Measurements from ENCODE around the gene ZNF462.

The ZNF462 gene

DNA sequence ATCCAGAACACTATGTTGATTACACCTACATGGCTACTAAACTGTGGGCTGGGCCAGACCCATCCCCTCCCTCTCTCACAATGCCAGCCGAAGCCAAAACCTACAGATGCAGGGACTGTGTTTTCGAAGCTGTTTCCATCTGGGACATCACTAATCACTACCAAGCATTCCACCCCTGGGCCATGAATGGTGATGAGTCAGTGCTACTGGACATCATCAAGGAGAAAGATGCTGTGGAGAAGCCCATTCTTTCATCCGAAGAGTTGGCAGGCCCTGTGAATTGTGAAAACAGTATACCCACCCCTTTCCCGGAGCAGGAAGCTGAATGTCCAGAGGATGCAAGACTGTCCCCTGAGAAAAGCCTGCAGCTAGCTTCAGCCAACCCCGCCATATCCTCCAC is 65.0 kb downstream of the ZNF462 start:
- H3K4me1 ChIP-seq (ENCODE audit: control insufficient read depth, insufficient read depth, low read length): no peaks in the 10 kb centered on the region
- H3K27me3 ChIP-seq (ENCODE audit: control insufficient read depth, insufficient read depth, low read length): no peaks in the 10 kb centered on the region
- no peaks in the 10 kb centered on the region for H3K9me3 ChIP-seq (ENCODE audit: control insufficient read depth, insufficient read depth, low read depth, low read length)
- H3K9ac ChIP-seq (ENCODE audit: low read length): no peak overlapping the region
- H3K4me3 ChIP-seq (ENCODE audit: low read depth, low read length): no peak overlapping the region
- no peak overlapping the region for H3K27ac ChIP-seq (ENCODE audit: low read depth, low read length)
- peaks cover 100% of the 10 kb centered on the region for H3K36me3 ChIP-seq (ENCODE audit: control insufficient read depth, insufficient read depth, low read length)

DNA sequence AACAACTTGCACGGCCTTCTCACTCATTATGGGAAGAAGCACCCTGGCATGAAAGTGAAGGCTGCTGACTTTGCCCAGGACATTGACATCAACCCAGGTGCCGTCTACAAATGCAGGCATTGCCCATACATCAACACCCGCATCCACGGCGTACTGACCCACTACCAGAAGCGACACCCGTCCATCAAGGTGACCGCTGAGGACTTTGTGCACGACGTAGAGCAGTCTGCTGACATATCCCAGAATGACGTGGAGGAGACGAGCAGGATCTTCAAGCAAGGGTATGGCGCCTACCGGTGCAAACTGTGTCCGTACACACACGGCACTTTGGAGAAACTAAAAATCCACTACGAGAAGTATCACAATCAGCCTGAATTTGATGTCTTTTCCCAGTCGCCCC is 65.4 kb downstream of the ZNF462 start:
- Histone ChIP-seq H3K4me3 (ENCODE audit: low read depth, low read length) (no peak overlapping the region), H3K4me1 (ENCODE audit: control insufficient read depth, insufficient read depth, low read length) (no peaks in the 10 kb centered on the region), H3K27ac (ENCODE audit: low read depth, low read length) (no peak overlapping the region), H3K27me3 (ENCODE audit: control insufficient read depth, insufficient read depth, low read length) (no peaks in the 10 kb centered on the region), H3K9ac (ENCODE audit: low read length) (no peak overlapping the region), H3K36me3 (ENCODE audit: control insufficient read depth, insufficient read depth, low read length) (peaks cover 100% of the 10 kb centered on the region), H3K9me3 (ENCODE audit: control insufficient read depth, insufficient read depth, low read depth, low read length) (no peaks in the 10 kb centered on the region)

DNA sequence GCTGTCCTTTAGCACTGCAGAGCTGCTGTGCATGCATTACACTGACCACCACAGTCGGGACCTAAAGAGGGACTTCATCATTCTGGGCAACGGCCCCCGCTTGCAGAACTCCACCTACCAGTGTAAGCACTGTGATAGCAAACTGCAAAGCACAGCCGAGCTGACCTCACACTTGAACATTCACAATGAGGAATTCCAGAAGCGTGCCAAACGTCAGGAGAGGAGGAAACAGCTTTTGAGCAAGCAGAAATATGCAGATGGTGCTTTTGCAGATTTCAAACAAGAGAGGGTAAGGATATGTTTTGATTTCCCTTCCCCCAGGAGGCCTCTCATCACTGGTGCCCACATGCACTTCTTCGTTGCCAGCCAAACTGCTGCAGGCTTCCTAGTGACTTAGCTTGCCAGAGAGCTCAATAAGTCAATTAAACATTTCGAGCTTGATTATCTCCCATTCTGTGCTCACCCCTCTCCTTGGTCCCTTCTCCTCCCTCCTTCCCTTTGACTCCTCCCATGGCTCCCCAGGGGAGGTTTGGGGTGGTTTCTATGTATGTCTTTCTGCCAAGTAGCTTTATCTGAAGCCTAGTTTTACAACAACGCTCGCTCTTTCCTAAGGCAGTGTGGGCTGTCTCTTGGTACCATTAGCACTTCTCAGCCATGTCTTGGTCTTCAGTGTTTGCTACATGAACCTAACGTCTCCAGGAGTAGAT is 66.7 kb downstream of the ZNF462 start:
- no peak overlapping the region for H3K27ac ChIP-seq (ENCODE audit: low read depth, low read length)
- H3K9me3 ChIP-seq (ENCODE audit: control insufficient read depth, insufficient read depth, low read depth, low read length): no peaks in the 10 kb centered on the region
- H3K36me3 ChIP-seq (ENCODE audit: control insufficient read depth, insufficient read depth, low read length): peaks cover 96% of the 10 kb centered on the region
- no peak overlapping the region for H3K4me3 ChIP-seq (ENCODE audit: low read depth, low read length)
- no peaks in the 10 kb centered on the region for H3K27me3 ChIP-seq (ENCODE audit: control insufficient read depth, insufficient read depth, low read length)
- H3K9ac ChIP-seq (ENCODE audit: low read length): no peak overlapping the region
- H3K4me1 ChIP-seq (ENCODE audit: control insufficient read depth, insufficient read depth, low read length): peaks cover 11% of the 10 kb centered on the region

- Histone ChIP-seq H3K9ac (ENCODE audit: low read length) (no peak overlapping the region), H3K27me3 (ENCODE audit: control insufficient read depth, insufficient read depth, low read length) (no peaks in the 10 kb centered on the region), H3K4me1 (ENCODE audit: control insufficient read depth, insufficient read depth, low read length) (peaks cover 18% of the 10 kb centered on the region), H3K9me3 (ENCODE audit: control insufficient read depth, insufficient read depth, low read depth, low read length) (no peaks in the 10 kb centered on the region), H3K36me3 (ENCODE audit: control insufficient read depth, insufficient read depth, low read length) (peaks cover 96% of the 10 kb centered on the region), H3K4me3 (ENCODE audit: low read depth, low read length) (no peak overlapping the region), H3K27ac (ENCODE audit: low read depth, low read length) (no peak overlapping the region)
Measured at GRCh38 chr9:106930477-106930876, 67.5 kb downstream of the ZNF462 start.

DNA sequence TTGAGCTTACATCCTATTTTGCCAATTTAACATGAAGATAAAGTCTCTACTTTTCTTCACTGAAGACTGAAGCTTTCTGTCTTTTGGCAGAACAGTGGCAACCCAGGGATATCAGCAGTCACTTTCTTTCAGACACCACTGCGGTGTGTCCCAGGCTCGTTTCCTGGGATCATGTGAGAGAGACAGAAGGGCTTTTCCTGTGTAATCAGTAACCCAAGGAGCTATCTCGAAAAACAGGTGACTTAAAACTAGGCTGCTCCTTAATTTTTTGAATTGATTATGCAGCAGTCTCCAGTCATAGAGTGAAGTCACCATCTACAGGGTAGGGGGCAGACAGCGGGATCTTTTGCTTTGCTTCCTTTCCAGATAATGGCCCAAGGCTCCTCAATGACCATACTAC is 68.5 kb downstream of the ZNF462 start:
- H3K4me3 ChIP-seq (ENCODE audit: low read depth, low read length): no peak overlapping the region
- H3K4me1 ChIP-seq (ENCODE audit: control insufficient read depth, insufficient read depth, low read length): peaks cover 18% of the 10 kb centered on the region
- H3K9ac ChIP-seq (ENCODE audit: low read length): no peak overlapping the region
- H3K9me3 ChIP-seq (ENCODE audit: control insufficient read depth, insufficient read depth, low read depth, low read length): no peaks in the 10 kb centered on the region
- no peak overlapping the region for H3K27ac ChIP-seq (ENCODE audit: low read depth, low read length)
- H3K36me3 ChIP-seq (ENCODE audit: control insufficient read depth, insufficient read depth, low read length): peaks cover 96% of the 10 kb centered on the region
- H3K27me3 ChIP-seq (ENCODE audit: control insufficient read depth, insufficient read depth, low read length): no peaks in the 10 kb centered on the region

DNA sequence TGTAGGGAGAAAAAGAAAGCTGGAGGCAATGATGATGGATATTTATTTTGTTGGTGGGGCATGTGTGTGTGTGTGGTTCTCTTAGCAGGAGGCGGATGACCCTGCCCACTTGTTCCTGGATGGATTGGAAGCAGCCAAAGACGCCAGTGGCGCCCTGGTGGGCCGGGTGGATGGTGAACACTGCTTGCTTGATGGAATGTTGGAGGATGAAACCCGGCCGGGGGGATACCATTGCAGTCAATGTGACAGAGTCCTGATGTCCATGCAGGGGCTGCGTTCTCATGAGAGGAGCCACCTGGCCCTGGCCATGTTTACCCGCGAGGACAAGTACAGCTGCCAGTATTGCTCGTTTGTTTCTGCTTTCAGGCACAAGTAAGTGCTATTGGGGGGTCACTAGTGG is 69.2 kb downstream of the ZNF462 start:
- Histone ChIP-seq H3K4me1 (ENCODE audit: control insufficient read depth, insufficient read depth, low read length) (peaks cover 18% of the 10 kb centered on the region), H3K27me3 (ENCODE audit: control insufficient read depth, insufficient read depth, low read length) (no peaks in the 10 kb centered on the region), H3K36me3 (ENCODE audit: control insufficient read depth, insufficient read depth, low read length) (peaks cover 97% of the 10 kb centered on the region), H3K9me3 (ENCODE audit: control insufficient read depth, insufficient read depth, low read depth, low read length) (no peaks in the 10 kb centered on the region), H3K4me3 (ENCODE audit: low read depth, low read length) (no peak overlapping the region), H3K9ac (ENCODE audit: low read length) (no peak overlapping the region), H3K27ac (ENCODE audit: low read depth, low read length) (no peak overlapping the region)

- H3K9ac ChIP-seq (ENCODE audit: low read length): no peak overlapping the region
- H3K9me3 ChIP-seq (ENCODE audit: control insufficient read depth, insufficient read depth, low read depth, low read length): no peaks in the 10 kb centered on the region
- peaks cover 95% of the 10 kb centered on the region for H3K36me3 ChIP-seq (ENCODE audit: control insufficient read depth, insufficient read depth, low read length)
- H3K4me1 ChIP-seq (ENCODE audit: control insufficient read depth, insufficient read depth, low read length): peaks cover 18% of the 10 kb centered on the region
- no peak overlapping the region for H3K4me3 ChIP-seq (ENCODE audit: low read depth, low read length)
- H3K27ac ChIP-seq (ENCODE audit: low read depth, low read length): no peak overlapping the region
- H3K27me3 ChIP-seq (ENCODE audit: control insufficient read depth, insufficient read depth, low read length): no peaks in the 10 kb centered on the region
Measured at GRCh38 chr9:106932675-106933074, 69.7 kb downstream of the ZNF462 start.

DNA sequence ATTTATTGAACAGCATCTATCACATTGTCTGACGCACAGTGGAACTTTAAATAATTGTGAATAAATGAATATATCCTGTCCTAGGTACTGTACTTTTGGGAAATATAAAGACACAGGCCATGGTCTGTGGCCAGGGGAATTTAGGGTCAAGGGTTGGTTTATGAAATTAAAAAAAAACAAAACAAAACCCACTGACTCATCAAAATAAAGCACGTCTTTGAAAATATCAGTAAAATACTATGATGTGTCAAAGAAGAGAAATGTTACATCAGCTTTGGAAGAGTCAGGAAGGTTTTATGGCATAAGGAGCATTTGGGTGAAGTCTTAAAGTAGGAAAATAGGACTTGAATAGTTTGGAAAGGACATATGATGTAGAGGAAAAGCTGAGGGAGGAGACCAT is 70.5 kb downstream of the ZNF462 start:
- no peaks in the 10 kb centered on the region for H3K9me3 ChIP-seq (ENCODE audit: control insufficient read depth, insufficient read depth, low read depth, low read length)
- H3K36me3 ChIP-seq (ENCODE audit: control insufficient read depth, insufficient read depth, low read length): peaks cover 95% of the 10 kb centered on the region
- no peaks in the 10 kb centered on the region for H3K27me3 ChIP-seq (ENCODE audit: control insufficient read depth, insufficient read depth, low read length)
- H3K4me3 ChIP-seq (ENCODE audit: low read depth, low read length): no peak overlapping the region
- H3K4me1 ChIP-seq (ENCODE audit: control insufficient read depth, insufficient read depth, low read length): peaks cover 18% of the 10 kb centered on the region
- no peak overlapping the region for H3K9ac ChIP-seq (ENCODE audit: low read length)
- no peak overlapping the region for H3K27ac ChIP-seq (ENCODE audit: low read depth, low read length)

GRCh38 chr9:106934442-106935238 is 71.7 kb downstream of the ZNF462 start:
- H3K4me3 ChIP-seq (ENCODE audit: low read depth, low read length): no peak overlapping the region; the same call in 1 of the 2 replicates

GRCh38 chr9:106936680-106937079 is 73.7 kb downstream of the ZNF462 start:
- Histone ChIP-seq H3K9ac (ENCODE audit: low read length) (no peak overlapping the region), H3K27me3 (ENCODE audit: control insufficient read depth, insufficient read depth, low read length) (no peaks in the 10 kb centered on the region), H3K36me3 (ENCODE audit: control insufficient read depth, insufficient read depth, low read length) (peaks cover 95% of the 10 kb centered on the region)

More at GRCh38 chr9:106934442-106935238, 71.7 kb downstream of the ZNF462 start:
- peaks cover 18% of the 10 kb centered on the region for H3K4me1 ChIP-seq (ENCODE audit: control insufficient read depth, insufficient read depth, low read length)
- peak overlapping the region; percentile 64; the same call in 1 of the 2 replicates for H3K27ac ChIP-seq (ENCODE audit: low read depth, low read length)
- peaks cover 95% of the 10 kb centered on the region for H3K36me3 ChIP-seq (ENCODE audit: control insufficient read depth, insufficient read depth, low read length)
- H3K9ac ChIP-seq (ENCODE audit: low read length): no peak overlapping the region
- no peaks in the 10 kb centered on the region for H3K9me3 ChIP-seq (ENCODE audit: control insufficient read depth, insufficient read depth, low read depth, low read length)
- H3K27me3 ChIP-seq (ENCODE audit: control insufficient read depth, insufficient read depth, low read length): no peaks in the 10 kb centered on the region

GRCh38 chr9:106941916-106942315 is 79.0 kb downstream of the ZNF462 start:
- no peaks in the 10 kb centered on the region for H3K4me1 ChIP-seq (ENCODE audit: control insufficient read depth, insufficient read depth, low read length)
- H3K4me3 ChIP-seq (ENCODE audit: low read depth, low read length): no peak overlapping the region
- no peak overlapping the region for H3K27ac ChIP-seq (ENCODE audit: low read depth, low read length)
- H3K27me3 ChIP-seq (ENCODE audit: control insufficient read depth, insufficient read depth, low read length): no peaks in the 10 kb centered on the region
- no peaks in the 10 kb centered on the region for H3K9me3 ChIP-seq (ENCODE audit: control insufficient read depth, insufficient read depth, low read depth, low read length)
- H3K9ac ChIP-seq (ENCODE audit: low read length): no peak overlapping the region
- peaks cover 89% of the 10 kb centered on the region for H3K36me3 ChIP-seq (ENCODE audit: control insufficient read depth, insufficient read depth, low read length)

More at GRCh38 chr9:106936680-106937079, 73.7 kb downstream of the ZNF462 start:
- no peak overlapping the region for H3K4me3 ChIP-seq (ENCODE audit: low read depth, low read length)
- peaks cover 18% of the 10 kb centered on the region for H3K4me1 ChIP-seq (ENCODE audit: control insufficient read depth, insufficient read depth, low read length)
- H3K27ac ChIP-seq (ENCODE audit: low read depth, low read length): no peak overlapping the region
- no peaks in the 10 kb centered on the region for H3K9me3 ChIP-seq (ENCODE audit: control insufficient read depth, insufficient read depth, low read depth, low read length)

Data from HUES6 (cell line).